Measurements from ENCODE around the gene AFF4.
"Not testable (repeated sequence)": the region's sequence is repeated elsewhere in the genome, so short reads cannot be mapped to it uniquely, and the experiment has no call there.

The AFF4 gene

GRCh38 chr5:132860742-132861141, 102.7 kb downstream of the AFF4 start:
- no peaks in the 10 kb centered on the region for H3K36me3 Mint-ChIP-seq
- peaks cover 6% of the 10 kb centered on the region for H3K4me1 Mint-ChIP-seq
- H3K27me3 Mint-ChIP-seq: no peaks in the 10 kb centered on the region
- H3K27ac Mint-ChIP-seq: no peak overlapping the region
- no peaks in the 10 kb centered on the region for H3K9me3 Mint-ChIP-seq
- H3K4me3 Mint-ChIP-seq: no peak overlapping the region

- no peaks in the 10 kb centered on the region for H3K27me3 Mint-ChIP-seq
- H3K4me3 Mint-ChIP-seq: no peak overlapping the region
- no peaks in the 10 kb centered on the region for H3K4me1 Mint-ChIP-seq
- no peaks in the 10 kb centered on the region for H3K9me3 Mint-ChIP-seq
- no peaks in the 10 kb centered on the region for H3K36me3 Mint-ChIP-seq
- H3K27ac Mint-ChIP-seq: no peak overlapping the region
Observed at GRCh38 chr5:132859889-132860437, 103.5 kb downstream of the AFF4 start.

GRCh38 chr5:132856011-132856410, 107.4 kb downstream of the AFF4 start:
- Mint-ChIP-seq H3K4me3 (no peak overlapping the region), H3K9me3 (no peaks in the 10 kb centered on the region), H3K27me3 (no peaks in the 10 kb centered on the region), H3K4me1 (no peaks in the 10 kb centered on the region), H3K27ac (no peak overlapping the region), H3K36me3 (no peaks in the 10 kb centered on the region)

- not testable (repeated sequence) for H3K4me1 Mint-ChIP-seq, H3K4me3 Mint-ChIP-seq, H3K36me3 Mint-ChIP-seq, H3K27ac Mint-ChIP-seq, H3K9me3 Mint-ChIP-seq, H3K27me3 Mint-ChIP-seq
Observed at GRCh38 chr5:132854992-132855391, 108.4 kb downstream of the AFF4 start.

- no peak overlapping the region for H3K27ac Mint-ChIP-seq
- H3K4me3 Mint-ChIP-seq: no peak overlapping the region
- no peaks in the 10 kb centered on the region for H3K27me3 Mint-ChIP-seq
- H3K36me3 Mint-ChIP-seq: no peaks in the 10 kb centered on the region
- H3K4me1 Mint-ChIP-seq: no peaks in the 10 kb centered on the region
- no peaks in the 10 kb centered on the region for H3K9me3 Mint-ChIP-seq
Observed at GRCh38 chr5:132854301-132854700, 109.1 kb downstream of the AFF4 start.

- no peak overlapping the region for H3K27ac Mint-ChIP-seq
- no peaks in the 10 kb centered on the region for H3K9me3 Mint-ChIP-seq
- H3K4me3 Mint-ChIP-seq: no peak overlapping the region
- H3K36me3 Mint-ChIP-seq: no peaks in the 10 kb centered on the region
- no peaks in the 10 kb centered on the region for H3K27me3 Mint-ChIP-seq
- no peaks in the 10 kb centered on the region for H3K4me1 Mint-ChIP-seq
Observed at GRCh38 chr5:132853790-132854189, 109.6 kb downstream of the AFF4 start.

- H3K27ac Mint-ChIP-seq: no peak overlapping the region
- H3K9me3 Mint-ChIP-seq: no peaks in the 10 kb centered on the region
- no peaks in the 10 kb centered on the region for H3K36me3 Mint-ChIP-seq
- H3K27me3 Mint-ChIP-seq: no peaks in the 10 kb centered on the region
- H3K4me3 Mint-ChIP-seq: no peak overlapping the region
- H3K4me1 Mint-ChIP-seq: no peaks in the 10 kb centered on the region
Observed at GRCh38 chr5:132853323-132853722, 110.1 kb downstream of the AFF4 start.

GRCh38 chr5:132850066-132850465, 113.4 kb downstream of the AFF4 start:
- Mint-ChIP-seq H3K36me3 (no peaks in the 10 kb centered on the region), H3K4me3 (no peak overlapping the region)

GRCh38 chr5:132849347-132849746, 114.1 kb downstream of the AFF4 start:
- H3K4me3 Mint-ChIP-seq: no peak overlapping the region
- no peaks in the 10 kb centered on the region for H3K4me1 Mint-ChIP-seq
- no peak overlapping the region for H3K27ac Mint-ChIP-seq
- no peaks in the 10 kb centered on the region for H3K9me3 Mint-ChIP-seq
- H3K36me3 Mint-ChIP-seq: no peaks in the 10 kb centered on the region
- H3K27me3 Mint-ChIP-seq: no peaks in the 10 kb centered on the region

More at GRCh38 chr5:132850066-132850465, 113.4 kb downstream of the AFF4 start:
- H3K27ac Mint-ChIP-seq: no peak overlapping the region
- no peaks in the 10 kb centered on the region for H3K9me3 Mint-ChIP-seq
- no peaks in the 10 kb centered on the region for H3K4me1 Mint-ChIP-seq
- no peaks in the 10 kb centered on the region for H3K27me3 Mint-ChIP-seq

- H3K27me3 Mint-ChIP-seq: no peaks in the 10 kb centered on the region
- no peaks in the 10 kb centered on the region for H3K9me3 Mint-ChIP-seq
Observed at GRCh38 chr5:132848270-132848669, 115.2 kb downstream of the AFF4 start.

GRCh38 chr5:132841305-132841704, 122.1 kb downstream of the AFF4 start:
- Mint-ChIP-seq H3K9me3 (no peaks in the 10 kb centered on the region), H3K27ac (no peak overlapping the region), H3K36me3 (no peaks in the 10 kb centered on the region), H3K4me1 (no peaks in the 10 kb centered on the region), H3K27me3 (no peaks in the 10 kb centered on the region), H3K4me3 (no peak overlapping the region)

More at GRCh38 chr5:132848270-132848669, 115.2 kb downstream of the AFF4 start:
- Mint-ChIP-seq H3K4me1 (no peaks in the 10 kb centered on the region), H3K27ac (no peak overlapping the region), H3K36me3 (no peaks in the 10 kb centered on the region), H3K4me3 (no peak overlapping the region)

GRCh38 chr5:132840896-132841295, 122.5 kb downstream of the AFF4 start:
- H3K27ac Mint-ChIP-seq: no peak overlapping the region
- H3K4me3 Mint-ChIP-seq: no peak overlapping the region
- no peaks in the 10 kb centered on the region for H3K27me3 Mint-ChIP-seq
- H3K36me3 Mint-ChIP-seq: no peaks in the 10 kb centered on the region
- no peaks in the 10 kb centered on the region for H3K4me1 Mint-ChIP-seq
- no peaks in the 10 kb centered on the region for H3K9me3 Mint-ChIP-seq

- Mint-ChIP-seq H3K4me3 (no peak overlapping the region), H3K27me3 (no peaks in the 10 kb centered on the region), H3K4me1 (no peaks in the 10 kb centered on the region), H3K9me3 (no peaks in the 10 kb centered on the region), H3K27ac (no peak overlapping the region), H3K36me3 (no peaks in the 10 kb centered on the region)
Observed at GRCh38 chr5:132840313-132840712, 123.1 kb downstream of the AFF4 start.

- H3K27ac Mint-ChIP-seq: no peak overlapping the region
- no peaks in the 10 kb centered on the region for H3K9me3 Mint-ChIP-seq
- H3K4me3 Mint-ChIP-seq: no peak overlapping the region
- no peaks in the 10 kb centered on the region for H3K36me3 Mint-ChIP-seq
- H3K4me1 Mint-ChIP-seq: no peaks in the 10 kb centered on the region
- H3K27me3 Mint-ChIP-seq: no peaks in the 10 kb centered on the region
Observed at GRCh38 chr5:132839426-132840301, 123.8 kb downstream of the AFF4 start.

GRCh38 chr5:132838516-132839282, 124.7 kb downstream of the AFF4 start:
- Mint-ChIP-seq H3K36me3 (no peaks in the 10 kb centered on the region), H3K27me3 (peaks cover 4% of the 10 kb centered on the region), H3K4me3 (no peak overlapping the region), H3K4me1 (no peaks in the 10 kb centered on the region), H3K27ac (no peak overlapping the region), H3K9me3 (no peaks in the 10 kb centered on the region)

- no peak overlapping the region for H3K4me3 Mint-ChIP-seq
- H3K27me3 Mint-ChIP-seq: peaks cover 7% of the 10 kb centered on the region
- H3K9me3 Mint-ChIP-seq: no peaks in the 10 kb centered on the region
- no peak overlapping the region for H3K27ac Mint-ChIP-seq
- H3K36me3 Mint-ChIP-seq: no peaks in the 10 kb centered on the region
- H3K4me1 Mint-ChIP-seq: no peaks in the 10 kb centered on the region
Observed at GRCh38 chr5:132837868-132838267, 125.6 kb downstream of the AFF4 start.
